Lower lobe of right lung (tissue), 2 donors: ENCODE measurements around the gene ZNF436. TPM values are rescaled to one million over a fixed set of nuclear protein-coding genes. Genes with fewer than 3 reads are reported as not detected.
A peak's percentile ranks its signal among the peaks of the same experiment; 100 is the strongest.

Experiments used
- ATAC-seq, 2 donors: fragments of 200-7000 bp; cut with Tn5 transposase; one replicate each; pipeline ENCODE4 v1.9.1; 2020 to 2022; ENCODE audit warnings: mild to moderate bottlenecking in 2 of 2, moderate library complexity in 2 of 2
- DNase-seq: peaks from one replicate; pipeline ENCODE4 v3.0.0-alpha.2; 2020
- H3K27ac ChIP-seq: fragments of 200-600 bp; one replicate; pipeline ENCODE4 v1.8.0; 2022
- H3K27me3 ChIP-seq: fragments of 200-600 bp; one replicate; pipeline ENCODE4 v1.8.0; 2022; ENCODE audit warnings: low read depth
- H3K36me3 ChIP-seq: fragments of 200-600 bp; one replicate; pipeline ENCODE4 v1.8.0; 2022; ENCODE audit warnings: mild to moderate bottlenecking
- H3K4me1 ChIP-seq: fragments of 200-600 bp; one replicate; pipeline ENCODE4 v1.8.0; 2022
- H3K4me3 ChIP-seq: fragments of 200-600 bp; one replicate; pipeline ENCODE4 v1.8.0; 2022; ENCODE audit warnings: mild to moderate bottlenecking
- H3K9me3 ChIP-seq: fragments of 200-600 bp; one replicate; pipeline ENCODE4 v1.8.0; 2022
- CTCF ChIP-seq: fragments of 200-600 bp; IDR thresholded peaks from one replicate; pipeline ENCODE4 v1.8.0; 2022; ENCODE audit warnings: antibody characterized with exemption, mild to moderate bottlenecking
- intact Hi-C: fragments of 100-400 bp; cut with DNase I; formaldehyde crosslinking; loops from one replicate; pipeline ENCODE4 v1.11.0; 2022
- long read RNA-seq: library from polyadenylated mRNA; unstranded; transcript quantifications from one replicate; pipeline ENCODE4 v2.0.0, GENCODE V29; 2021
- total RNA-seq: library from RNA; stranded (reverse); fragmentation: NEBNext Ultra II Directional; extraction: Animal tissue kit (Norgen Biotek cat#: 25700); gene quantifications from one replicate; pipeline ENCODE4 v1.2.1, GENCODE V29; 2021
- donor health status: DM: no; HTN: yes; CAD: no; lungs with severe emphysema.

Gene ZNF436
- total RNA-seq, result 11.6 TPM
- long read RNA-seq, full-length matches to known transcripts, result 16 of 20 reads
- long read RNA-seq, partial matches to known transcripts, result 2 of 20 reads
- long read RNA-seq, other reads (novel, unspliced or antisense), result 2 of 20 reads

GRCh38 chr1:23369335-23370013 lies at the start of gene ZNF436:
Gene ZNF436, minus strand, starts transcription at chr1:23369836. Its CDS starts 1,831 bp downstream, at chr1:23368005.
- Histone ChIP-seq H3K9me3 (peaks cover 4% of the 10 kb centered on the region), H3K4me3 (peak within 1 kb of the TSS; percentile 82), H3K4me1 (peaks cover 50% of the 10 kb centered on the region), H3K27ac (peak within 1 kb of the TSS; percentile 94), H3K36me3 (peaks cover 10% of the 10 kb centered on the region), H3K27me3 (no peaks in the 10 kb centered on the region)
- TF ChIP-seq CTCF, result no peak
- ATAC-seq (no peak), DNase-seq (peak; percentile 66)
- intact Hi-C loops, result no loop called here

GRCh38 chr1:23419180-23419579 lies 49.5 kb upstream of the ZNF436 start:
- no peak overlapping the region for H3K4me3 ChIP-seq
- peaks cover 27% of the 10 kb centered on the region for H3K4me1 ChIP-seq
- DNase-seq (no peak), ATAC-seq (no peak)
- no peaks in the 10 kb centered on the region for H3K9me3 ChIP-seq
- H3K36me3 ChIP-seq, result peaks cover 22% of the 10 kb centered on the region
- no peaks in the 10 kb centered on the region for H3K27me3 ChIP-seq
- TF ChIP-seq CTCF, result no peak
- intact Hi-C loops, result no loop called here
- H3K27ac ChIP-seq, result no peak overlapping the region

GRCh38 chr1:23417570-23417969 lies 47.9 kb upstream of the ZNF436 start:
- DNase-seq (no peak), ATAC-seq (no peak)
- Histone ChIP-seq H3K27me3 (no peaks in the 10 kb centered on the region), H3K4me3 (no peak overlapping the region), H3K9me3 (no peaks in the 10 kb centered on the region), H3K27ac (no peak overlapping the region), H3K4me1 (peaks cover 14% of the 10 kb centered on the region), H3K36me3 (peaks cover 22% of the 10 kb centered on the region)
- TF ChIP-seq CTCF, result no peak
- intact Hi-C loops, result no loop called here

- no peak for ATAC-seq
Measured at GRCh38 chr1:23416964-23417363, 47.3 kb upstream of the ZNF436 start.

GRCh38 chr1:23408797-23409290 lies 39.2 kb upstream of the ZNF436 start:
- DNase-seq, result no peak
- Histone ChIP-seq H3K27ac (no peak overlapping the region), H3K27me3 (no peaks in the 10 kb centered on the region), H3K9me3 (no peaks in the 10 kb centered on the region), H3K4me1 (peaks cover 8% of the 10 kb centered on the region), H3K36me3 (peaks cover 25% of the 10 kb centered on the region), H3K4me3 (no peak overlapping the region)
- intact Hi-C loops, result no loop called here
- no peak for ATAC-seq
- TF ChIP-seq CTCF, result no peak

More at GRCh38 chr1:23416964-23417363, 47.3 kb upstream of the ZNF436 start:
- Histone ChIP-seq H3K27ac (no peak overlapping the region), H3K9me3 (no peaks in the 10 kb centered on the region), H3K4me1 (peaks cover 8% of the 10 kb centered on the region), H3K36me3 (peaks cover 22% of the 10 kb centered on the region), H3K4me3 (no peak overlapping the region), H3K27me3 (no peaks in the 10 kb centered on the region)
- TF ChIP-seq CTCF, result no peak
- DNase-seq, result no peak
- intact Hi-C loops, result no loop called here
